Activated naive CD4-positive, alpha-beta T cell treated with anti-CD3 and anti-CD28 coated beads, Interleukin-2, amount 50 U/mL, for 72 hours (primary cell): ENCODE data around the gene RAI1. TPM values are rescaled to one million over a fixed set of nuclear protein-coding genes. Genes with fewer than 3 reads are reported as not detected.
"Not testable (repeated sequence)": the region's sequence is repeated elsewhere in the genome, so short reads cannot be mapped to it uniquely, and the experiment has no call there.

Source experiments
- ATAC-seq, 2 donors: fragments of 150-1000 bp; cut with Tn5 transposase; 2 replicates each; pipeline ENCODE4 v1.10.0; 2021; ENCODE audit warnings: mild to moderate bottlenecking in 2 of 2, moderate library complexity in 2 of 2
- DNase-seq, 2 donors: peaks; one replicate each; pipeline ENCODE4 v3.0.0; 2021 to 2022; ENCODE audit warnings: low spot score in 2 of 2
- H3K27ac Mint-ChIP-seq, 2 donors: one replicate each; pipeline ENCODE4 v1.8.0; 2022; ENCODE audit warnings: mild to moderate bottlenecking in 2 of 2, mixed read lengths in 2 of 2
- H3K36me3 Mint-ChIP-seq, 2 donors: one replicate each; pipeline ENCODE4 v1.8.0; 2022; ENCODE audit warnings: mixed read lengths in 2 of 2
- H3K9me3 Mint-ChIP-seq, 2 donors: one replicate each; pipeline ENCODE4 v1.8.0; 2022; ENCODE audit warnings: mixed read lengths in 2 of 2
- total RNA-seq, 2 donors: library from RNA; stranded (reverse); gene quantifications; one replicate each; pipeline ENCODE4 v1.2.3, GENCODE V29; 2022

RAI1 gene
- total RNA-seq, 2 donors from 2014 or later = 14.9 to 21.6 TPM

DNA sequence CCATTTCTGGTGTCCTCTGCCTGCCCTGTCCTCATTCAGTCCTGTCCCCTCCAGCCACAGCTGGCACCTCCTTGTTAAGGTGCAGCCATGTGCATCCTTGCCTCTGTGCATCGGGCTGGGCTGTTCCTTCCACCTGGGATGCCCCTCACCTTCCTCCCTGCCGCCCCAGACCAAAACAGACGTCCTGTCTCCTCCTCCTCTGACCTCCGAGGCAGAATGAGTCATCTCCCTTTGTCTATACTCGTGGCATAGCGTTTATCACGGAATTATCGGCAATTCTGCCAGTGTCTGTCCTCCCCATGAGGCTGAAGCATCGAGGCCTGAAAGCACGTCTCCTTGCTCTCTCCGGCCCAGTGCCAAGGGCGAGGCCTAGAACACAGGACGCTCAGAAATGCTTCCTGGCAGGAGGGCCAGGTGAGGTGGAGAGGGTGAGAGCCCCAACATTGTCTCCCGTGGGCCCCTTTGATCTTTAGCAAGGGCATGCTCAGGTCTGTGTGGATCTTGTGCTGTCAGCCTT is 4.6 kb downstream of the RAI1 start:
- ATAC-seq = peak in 1 of 2 donors; percentile 8
- no peak for DNase-seq
- peak overlapping the region in 1 of 2 donors; percentile 33 for H3K27ac Mint-ChIP-seq
- no peaks in the 10 kb centered on the region for H3K9me3 Mint-ChIP-seq
- H3K36me3 Mint-ChIP-seq = peaks cover 0 to 6% of the 10 kb centered on the region in 2 donors

DNA sequence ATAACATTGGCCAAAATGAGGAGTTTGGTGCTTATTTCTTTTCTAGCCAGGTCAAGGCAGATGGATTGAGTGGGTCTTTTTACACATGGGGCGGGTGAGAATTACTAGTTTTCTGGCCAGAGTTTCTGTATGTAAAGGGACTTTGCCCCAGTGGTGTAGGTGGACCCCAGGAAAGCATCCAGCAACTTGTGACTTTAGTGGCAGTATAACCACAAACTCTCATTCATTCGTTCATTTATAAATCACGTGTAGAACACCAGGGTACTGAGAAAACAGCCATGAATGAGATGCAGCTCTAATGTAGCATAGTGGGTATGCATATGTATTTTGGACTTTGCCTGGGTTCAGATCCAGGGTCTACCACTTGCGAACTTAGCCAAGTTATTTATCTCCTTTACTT is 8.1 kb downstream of the RAI1 start:
- H3K27ac Mint-ChIP-seq = no peak overlapping the region
- peaks cover 0 to 6% of the 10 kb centered on the region in 2 donors for H3K36me3 Mint-ChIP-seq
- no peaks in the 10 kb centered on the region for H3K9me3 Mint-ChIP-seq
- ATAC-seq = no peak
- DNase-seq = no peak

DNA sequence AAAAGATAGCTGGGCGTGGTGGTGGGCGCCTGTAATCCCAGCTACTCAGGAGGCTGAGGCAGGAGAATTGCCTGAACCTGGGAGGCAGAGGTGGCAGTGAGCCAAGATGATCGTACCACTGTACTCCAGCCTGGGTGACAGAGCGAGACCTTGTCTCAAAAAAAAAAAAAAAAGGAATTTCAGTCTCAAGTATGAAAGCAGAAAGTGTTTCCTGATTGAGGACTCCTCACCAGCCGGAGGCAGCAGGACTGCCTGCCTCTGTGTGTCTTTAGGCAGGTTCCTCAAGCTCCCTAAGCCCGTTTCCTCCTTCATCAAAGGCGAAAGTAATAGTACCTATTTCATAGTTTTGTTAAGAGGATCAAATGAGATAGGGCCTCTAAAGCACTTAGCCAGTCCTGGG is 9.0 kb downstream of the RAI1 start:
- ATAC-seq, H3K9me3 Mint-ChIP-seq, H3K36me3 Mint-ChIP-seq: not testable (repeated sequence)

DNA sequence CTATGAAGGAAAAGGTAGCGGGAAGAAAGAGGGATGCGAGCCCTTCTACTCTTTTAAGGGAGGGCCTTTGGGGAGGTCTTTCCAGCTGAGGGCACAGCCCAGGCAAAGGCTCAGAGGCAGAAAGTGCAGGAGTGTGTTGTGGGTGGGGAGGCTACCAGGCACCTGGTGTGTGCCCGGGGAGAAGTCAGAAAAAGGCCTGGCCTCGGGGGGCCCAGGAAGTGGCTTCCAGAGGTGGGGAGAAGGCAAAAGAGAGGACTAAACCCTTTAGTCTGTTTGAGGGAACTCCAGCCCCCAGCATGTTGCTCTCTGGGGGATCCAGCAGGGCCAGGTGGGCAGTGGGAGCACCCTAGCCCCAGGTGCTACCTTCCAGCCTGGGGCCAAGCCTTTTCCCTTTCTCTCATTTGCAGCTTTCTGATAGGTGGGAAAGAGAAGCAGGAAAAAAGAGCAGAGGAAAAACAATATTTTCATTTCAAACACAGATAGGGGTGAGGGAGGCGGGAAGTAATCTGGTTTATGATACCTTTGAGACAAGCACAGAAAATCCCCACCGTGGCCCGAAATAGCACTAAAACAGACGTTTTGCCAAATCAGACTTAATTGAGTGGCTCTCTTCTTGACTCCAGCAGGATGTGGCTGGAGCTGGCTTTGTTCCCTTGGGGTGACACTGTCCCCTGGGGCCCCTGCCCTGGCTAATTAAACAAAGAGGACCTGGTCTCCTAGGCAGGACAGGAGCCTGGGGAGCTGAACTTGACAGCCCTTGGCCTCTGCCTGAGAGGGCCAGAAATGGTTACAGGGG is 10.4 kb downstream of the RAI1 start:
- H3K9me3 Mint-ChIP-seq = no peaks in the 10 kb centered on the region
- peak overlapping the region; percentile 87 to 90 for H3K27ac Mint-ChIP-seq
- peaks cover 0 to 6% of the 10 kb centered on the region in 2 donors for H3K36me3 Mint-ChIP-seq
- ATAC-seq (peak in 1 of 2 donors; percentile 6), DNase-seq (no peak)

More for the DNA sequence above, 9.0 kb downstream of the RAI1 start:
- peak overlapping the region in 1 of 2 donors; percentile 60 for H3K27ac Mint-ChIP-seq
- not testable (repeated sequence) for DNase-seq

DNA sequence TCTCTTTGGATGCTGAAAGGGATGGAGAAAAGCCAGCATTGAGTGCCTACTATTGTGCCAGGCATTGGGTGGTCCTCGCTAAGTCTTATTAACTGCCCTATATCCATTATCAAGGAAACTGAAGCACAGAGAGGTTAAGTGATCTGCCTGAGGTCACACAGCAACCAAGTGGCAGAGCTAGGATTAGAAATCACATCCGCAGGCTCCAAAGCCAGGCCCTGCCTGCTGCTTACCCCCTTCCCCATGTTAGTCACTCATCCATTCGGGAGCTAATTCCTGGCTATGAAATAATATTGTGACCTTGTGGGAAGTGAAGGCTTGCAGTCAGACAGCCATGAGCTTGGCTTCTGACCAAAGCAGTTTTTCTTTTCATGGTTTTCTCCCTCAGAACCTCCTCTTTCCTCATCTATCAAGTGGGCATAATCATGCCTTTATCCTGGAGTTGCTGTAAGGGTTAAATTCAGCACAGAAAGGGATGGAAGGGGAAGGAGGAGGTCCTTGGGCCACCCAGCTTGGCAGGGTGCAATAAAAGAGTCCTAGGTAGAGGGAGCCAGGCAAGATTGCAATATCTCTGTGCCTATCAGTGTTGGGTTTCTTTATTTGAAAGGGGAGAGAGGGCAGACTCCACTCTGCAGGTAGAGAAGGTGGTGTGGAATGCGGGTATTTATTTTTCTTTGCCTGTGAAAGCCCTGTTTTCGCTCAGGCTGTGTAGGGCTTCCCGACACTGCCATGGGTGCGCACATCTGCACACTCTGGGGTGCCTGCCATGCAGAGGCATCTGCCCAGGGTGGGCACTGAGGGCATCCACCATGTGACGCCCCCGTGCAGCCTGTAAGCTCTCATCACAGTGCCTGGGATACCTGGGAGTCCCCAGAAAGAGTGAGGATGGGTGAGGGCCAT is 11.3 kb downstream of the RAI1 start:
- Mint-ChIP-seq H3K9me3 (no peaks in the 10 kb centered on the region), H3K27ac (peak overlapping the region; percentile 87 to 98), H3K36me3 (no peaks in the 10 kb centered on the region)
- ATAC-seq (no peak), DNase-seq (no peak)

DNA sequence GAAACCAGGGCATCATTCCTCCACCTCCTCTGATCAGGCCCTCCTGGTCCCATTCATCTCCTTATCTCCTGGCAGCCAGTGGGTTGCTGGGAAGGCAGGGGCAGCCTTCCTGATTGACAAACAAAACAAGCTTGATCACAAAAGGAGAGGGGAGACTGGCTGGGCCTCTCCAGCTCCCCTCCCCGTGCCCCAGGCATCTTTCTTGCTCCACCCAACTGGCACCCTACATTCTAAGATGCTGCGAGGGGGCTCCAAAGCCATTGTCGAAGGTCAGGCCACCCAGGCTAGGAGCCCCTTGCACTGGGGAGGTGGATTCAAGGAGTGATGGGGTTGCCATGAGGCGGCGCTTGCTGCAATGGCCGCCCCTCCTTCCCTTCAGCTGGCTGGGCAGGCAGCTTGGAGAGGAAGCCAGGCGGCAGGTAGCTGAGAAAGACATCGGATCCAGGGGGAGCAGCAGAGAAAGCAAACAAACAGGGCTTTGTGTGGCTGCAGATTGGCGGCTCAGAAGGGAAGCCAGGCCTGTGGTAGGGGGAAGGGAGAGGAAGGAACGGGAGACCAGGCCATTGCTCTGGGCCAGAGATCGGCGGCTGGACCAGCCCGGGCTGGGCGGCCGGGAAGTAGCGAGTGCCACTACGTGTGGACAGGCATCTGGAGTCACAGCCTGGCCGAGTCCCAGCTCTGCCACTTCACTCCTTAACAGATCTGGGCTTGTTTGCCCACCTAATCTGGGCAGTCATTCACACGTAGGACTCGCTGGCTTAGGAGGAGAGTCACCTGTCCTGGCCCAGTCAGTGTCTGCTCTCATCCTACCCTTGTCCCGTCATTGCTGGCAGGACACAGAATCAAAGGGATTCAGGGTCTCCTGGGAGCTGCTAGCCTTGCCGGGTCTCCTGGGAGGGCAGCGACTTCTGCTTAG is 12.3 kb downstream of the RAI1 start:
- Mint-ChIP-seq H3K27ac (peak overlapping the region; percentile 90 to 98), H3K36me3 (no peaks in the 10 kb centered on the region), H3K9me3 (no peaks in the 10 kb centered on the region)
- no peak for DNase-seq
- peak; percentile 0 for ATAC-seq

DNA sequence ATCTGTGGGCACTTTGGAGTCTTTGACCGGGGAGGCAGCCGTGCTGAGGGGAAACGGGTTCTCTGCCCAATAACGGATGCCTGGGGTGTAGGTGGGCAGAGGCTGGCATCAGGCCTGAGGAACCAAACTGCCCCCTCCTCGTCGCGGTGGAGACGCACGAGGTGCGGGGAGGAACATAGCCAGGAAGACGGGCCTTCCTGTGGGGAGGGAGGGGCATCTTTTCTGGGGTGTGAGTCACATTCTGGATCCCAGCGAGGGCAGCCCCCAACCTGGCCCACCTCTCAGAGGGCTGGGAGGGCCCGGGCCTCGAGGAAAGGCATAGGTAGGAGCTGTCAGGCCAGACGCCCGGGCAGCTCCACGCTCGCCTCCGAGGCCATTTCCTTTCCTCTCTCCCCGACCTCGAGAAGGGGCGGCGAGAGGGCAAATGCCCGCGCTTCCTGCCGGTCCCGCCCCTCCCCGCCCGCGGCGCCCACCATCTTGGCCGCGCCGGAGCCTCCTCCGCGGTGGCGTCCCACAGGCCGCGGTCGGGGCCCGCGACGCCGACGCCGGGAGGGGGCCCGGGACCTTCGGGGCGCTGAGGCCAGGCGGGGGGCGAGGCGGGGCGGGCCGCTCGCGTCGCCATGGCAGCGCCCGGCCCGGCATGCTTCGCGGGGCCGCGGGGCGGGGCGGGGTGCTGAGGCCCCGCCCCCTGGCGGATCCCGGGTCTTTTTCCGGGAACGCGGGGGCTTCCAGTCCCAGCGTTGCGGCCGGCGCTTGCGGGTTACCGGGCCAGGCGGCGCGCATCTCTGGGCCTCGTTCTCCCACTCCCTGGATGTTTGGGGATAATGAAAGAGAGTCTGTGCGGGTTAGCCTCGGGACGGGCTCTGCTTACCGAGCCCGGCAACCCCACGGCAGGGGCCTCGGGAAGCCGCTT is 13.2 kb downstream of the RAI1 start:
- no peaks in the 10 kb centered on the region for H3K36me3 Mint-ChIP-seq
- no peaks in the 10 kb centered on the region for H3K9me3 Mint-ChIP-seq
- H3K27ac Mint-ChIP-seq = peak overlapping the region; percentile 90 to 98
- DNase-seq = peak; percentile 67 to 81
- peak; percentile 76 to 77 for ATAC-seq

DNA sequence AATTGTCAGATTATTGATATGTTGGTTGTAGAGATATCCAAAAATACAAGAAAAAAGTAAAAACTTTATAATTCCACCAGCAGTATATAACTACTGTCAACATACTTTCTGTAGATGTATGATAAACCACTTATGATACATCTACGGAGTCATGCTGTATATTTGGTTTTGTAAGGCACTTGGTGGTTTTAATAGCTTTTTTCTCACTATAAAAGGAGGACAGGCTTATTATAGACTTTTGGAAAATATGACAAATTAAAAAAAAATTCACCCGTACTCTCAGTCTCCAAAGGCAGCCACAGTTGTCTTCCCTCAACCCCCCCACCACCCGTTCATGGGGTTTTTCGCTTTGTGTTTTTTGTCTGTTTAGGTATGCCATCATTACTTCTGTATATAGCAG is 14.8 kb downstream of the RAI1 start:
- H3K27ac Mint-ChIP-seq = peak overlapping the region; percentile 4 to 96
- ATAC-seq (peak in 1 of 2 donors; percentile 8), DNase-seq (no peak)
- H3K36me3 Mint-ChIP-seq = no peaks in the 10 kb centered on the region
- H3K9me3 Mint-ChIP-seq = no peaks in the 10 kb centered on the region

DNA sequence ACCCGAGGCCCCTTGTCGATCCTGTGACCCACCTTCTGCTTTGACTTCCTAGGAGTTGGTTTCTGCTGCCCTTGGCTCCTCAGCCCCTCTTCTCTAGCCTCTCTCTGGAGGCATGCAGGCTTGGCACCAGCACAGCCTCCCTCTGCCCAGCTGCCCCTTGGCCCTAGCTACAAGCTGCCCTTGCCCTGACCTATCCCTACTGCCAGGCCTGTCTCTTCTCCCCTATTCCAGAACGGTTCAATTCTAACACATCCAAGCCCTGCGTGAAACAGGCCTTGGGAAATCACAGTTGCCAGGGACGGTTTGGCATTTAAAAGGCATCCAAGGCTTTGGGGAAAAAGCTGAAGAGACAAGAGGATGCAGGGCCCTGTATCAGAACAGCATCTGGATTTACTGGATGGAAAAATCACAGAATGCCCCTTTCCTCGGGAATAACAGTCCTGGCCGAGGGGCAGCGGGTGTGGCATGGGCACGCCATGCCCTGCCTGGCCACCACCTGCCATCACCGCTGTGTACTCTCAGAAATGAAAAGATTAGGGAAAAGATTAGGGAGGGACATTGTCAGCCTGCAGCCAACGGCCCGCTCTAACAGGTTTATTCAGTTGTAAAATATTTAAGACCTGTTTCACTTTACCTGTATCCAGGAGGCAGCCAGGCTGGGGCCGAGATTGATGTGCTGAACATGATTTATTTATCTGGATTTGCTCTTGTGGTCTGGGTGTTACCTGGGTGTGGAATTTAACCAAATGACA is 15.8 kb downstream of the RAI1 start:
- no peaks in the 10 kb centered on the region for H3K36me3 Mint-ChIP-seq
- H3K27ac Mint-ChIP-seq = peak overlapping the region; percentile 4 to 19
- DNase-seq = no peak
- no peak for ATAC-seq
- no peaks in the 10 kb centered on the region for H3K9me3 Mint-ChIP-seq

DNA sequence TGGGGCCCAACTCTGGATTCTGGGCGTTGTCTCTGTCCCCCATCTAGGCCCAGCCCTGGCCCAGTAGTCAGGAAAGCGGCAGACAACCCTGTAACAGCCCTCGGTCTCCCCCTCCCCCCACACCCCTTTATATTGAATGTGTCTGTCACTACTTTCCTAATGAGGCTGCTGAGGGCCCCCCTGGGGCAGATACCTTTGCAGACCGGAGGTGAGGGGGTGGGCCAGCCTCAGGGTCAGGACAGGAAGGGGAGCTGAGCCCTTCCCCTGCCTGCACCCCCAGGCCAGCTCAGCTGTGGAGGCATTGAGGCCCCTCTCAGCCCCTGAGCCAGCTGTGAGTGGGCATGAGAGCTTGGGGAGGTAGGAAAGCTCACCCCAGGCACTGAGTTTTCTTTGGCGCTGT is 17.1 kb downstream of the RAI1 start:
- Mint-ChIP-seq H3K36me3 (no peaks in the 10 kb centered on the region), H3K9me3 (no peaks in the 10 kb centered on the region), H3K27ac (no peak overlapping the region)
- DNase-seq (no peak), ATAC-seq (no peak)

DNA sequence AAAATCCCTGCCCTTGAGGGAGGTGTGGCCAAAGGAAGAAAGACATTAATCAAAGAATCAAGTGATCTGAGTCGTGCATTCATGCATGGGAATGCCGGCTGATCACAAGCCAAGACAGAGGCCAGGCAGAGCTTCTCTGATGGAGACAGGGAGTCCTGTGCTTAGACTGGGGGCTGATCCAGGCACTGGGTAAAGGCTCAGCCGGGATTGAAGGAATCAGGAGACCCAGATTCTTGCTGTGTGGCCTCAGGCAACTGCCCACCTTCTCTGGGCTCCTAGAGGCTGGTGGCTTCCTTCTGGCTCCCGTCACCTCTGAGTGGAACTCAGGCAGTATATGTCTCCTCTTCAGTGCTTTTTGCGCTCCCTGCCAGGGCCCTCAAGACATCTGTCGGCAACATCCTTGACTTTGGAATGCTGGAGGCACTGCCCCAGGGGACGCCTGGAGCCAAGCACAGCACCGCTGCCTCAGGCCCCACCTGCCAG is 17.7 kb downstream of the RAI1 start:
- no peak overlapping the region for H3K27ac Mint-ChIP-seq
- H3K9me3 Mint-ChIP-seq = no peaks in the 10 kb centered on the region
- ATAC-seq (no peak), DNase-seq (no peak)
- no peaks in the 10 kb centered on the region for H3K36me3 Mint-ChIP-seq

DNA sequence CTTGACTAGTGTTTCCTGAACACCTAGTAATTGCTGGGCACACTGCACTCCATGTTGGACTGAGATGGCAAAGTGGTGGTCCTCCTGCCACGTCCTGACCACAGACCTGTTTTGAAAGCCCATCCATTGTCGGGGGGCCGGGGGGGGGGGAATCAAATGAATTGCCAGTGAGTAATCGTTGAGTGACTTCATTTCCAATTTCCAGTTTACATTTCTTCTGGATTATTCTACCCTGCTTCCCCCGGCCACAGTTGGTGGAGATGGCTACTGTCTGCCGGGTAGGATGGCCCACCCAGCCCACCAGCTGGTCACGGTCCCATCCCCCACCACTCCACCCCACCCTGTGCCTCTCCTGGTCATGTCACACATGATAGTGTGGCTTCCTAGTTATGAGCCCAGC is 18.2 kb downstream of the RAI1 start:
- no peak for ATAC-seq
- Mint-ChIP-seq H3K27ac (no peak overlapping the region), H3K36me3 (no peaks in the 10 kb centered on the region), H3K9me3 (no peaks in the 10 kb centered on the region)
- no peak for DNase-seq

DNA sequence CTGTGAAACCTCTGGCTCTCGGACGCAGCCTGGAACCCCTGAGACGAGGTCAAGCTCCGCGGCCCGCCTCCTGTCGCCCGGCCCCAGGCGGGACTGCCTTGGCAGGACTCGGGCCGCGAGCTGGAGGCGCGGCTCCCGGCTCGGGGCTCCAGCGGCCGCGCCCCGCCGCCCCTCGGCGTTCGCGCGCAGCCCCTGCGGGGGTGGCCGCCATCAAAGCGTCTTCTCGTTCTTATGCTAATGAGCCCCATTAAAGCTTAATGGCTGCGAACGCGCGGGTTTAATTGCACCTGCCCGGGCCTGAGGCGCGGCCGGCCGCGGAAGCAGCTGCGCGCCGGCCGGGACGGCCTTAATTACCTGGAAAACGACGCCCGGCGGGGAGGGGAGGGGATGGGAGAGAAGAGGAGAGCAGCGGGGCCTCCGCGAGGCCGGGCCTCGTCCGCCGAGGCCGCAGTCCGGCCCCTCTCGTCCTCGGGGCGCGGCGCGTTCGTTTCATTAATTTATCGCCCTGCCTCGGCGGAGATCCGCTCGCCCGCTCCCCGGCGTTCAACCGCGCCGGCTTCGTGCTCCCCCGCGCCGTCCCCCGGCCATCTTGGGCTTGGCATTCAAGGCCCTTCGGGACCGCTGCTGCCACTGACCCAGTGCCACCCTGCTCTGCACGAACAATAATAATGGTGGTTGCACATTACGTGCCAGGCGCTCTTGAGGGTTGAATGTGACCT is 19.2 kb downstream of the RAI1 start:
- no peak for ATAC-seq
- no peak for DNase-seq
- H3K27ac Mint-ChIP-seq = no peak overlapping the region
- H3K9me3 Mint-ChIP-seq = no peaks in the 10 kb centered on the region
- no peaks in the 10 kb centered on the region for H3K36me3 Mint-ChIP-seq

DNA sequence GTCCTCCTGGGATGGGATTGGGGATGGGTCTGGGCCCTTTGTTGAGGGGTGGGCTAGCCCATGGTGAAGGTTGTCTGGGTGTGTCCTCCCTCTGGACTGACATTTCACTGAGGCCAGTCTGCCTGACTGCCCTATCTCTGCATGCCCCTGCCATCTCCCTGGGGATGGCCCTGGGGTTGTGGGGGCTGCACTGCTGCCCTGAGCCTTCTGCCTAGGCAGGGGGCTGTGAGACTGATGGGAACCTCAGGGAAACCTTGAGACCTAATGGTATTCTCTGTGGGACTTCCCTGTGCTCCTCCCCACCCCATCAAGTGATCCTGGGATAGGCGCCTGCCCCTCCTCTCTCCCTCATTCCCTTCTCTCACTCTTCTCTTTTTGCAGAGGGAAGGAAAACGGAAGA is 19.9 kb downstream of the RAI1 start:
- DNase-seq (no peak), ATAC-seq (no peak)
- Mint-ChIP-seq H3K9me3 (no peaks in the 10 kb centered on the region), H3K27ac (peak overlapping the region in 1 of 2 donors; percentile 29), H3K36me3 (no peaks in the 10 kb centered on the region)
